NB4 (cell line): Measurements from ENCODE around the gene F7.
A peak's percentile ranks its signal among the peaks of the same experiment; 100 is the strongest.
"Not testable (repeated sequence)": the region's sequence is repeated elsewhere in the genome, so short reads cannot be mapped to it uniquely, and the experiment has no call there.

Experiments
- DNase-seq: peaks from one replicate; pipeline ENCODE4 v3.0.0; 2010; ENCODE audit warnings: low read depth
- H3K4me3 ChIP-seq: one replicate; pipeline ENCODE4 v1.5.1; 2011; ENCODE audit warnings: mild to moderate bottlenecking, low read depth, low read length, moderate library complexity
- MYC ChIP-seq: IDR thresholded peaks from 2 replicates; pipeline ENCODE4 v1.6.1; 2011; ENCODE audit warnings: low read depth, low read length
- POLR2A ChIP-seq: IDR thresholded peaks from 2 replicates; pipeline ENCODE4 v1.6.1; 2011; ENCODE audit warnings: mild to moderate bottlenecking; ENCODE audit not compliant: insufficient read length; ENCODE audit errors: extremely low read depth
- TF ChIP-seq, protein P1 (sequence below): IDR thresholded peaks from one replicate; pipeline ENCODE4 v1.5.1; 2012; ENCODE audit warnings: low read depth, low read length
- TF ChIP-seq, protein P2 (sequence below): IDR thresholded peaks from 2 replicates; pipeline ENCODE4 v1.6.1; 2011; ENCODE audit warnings: low read depth, low read length

The F7 gene

DNA sequence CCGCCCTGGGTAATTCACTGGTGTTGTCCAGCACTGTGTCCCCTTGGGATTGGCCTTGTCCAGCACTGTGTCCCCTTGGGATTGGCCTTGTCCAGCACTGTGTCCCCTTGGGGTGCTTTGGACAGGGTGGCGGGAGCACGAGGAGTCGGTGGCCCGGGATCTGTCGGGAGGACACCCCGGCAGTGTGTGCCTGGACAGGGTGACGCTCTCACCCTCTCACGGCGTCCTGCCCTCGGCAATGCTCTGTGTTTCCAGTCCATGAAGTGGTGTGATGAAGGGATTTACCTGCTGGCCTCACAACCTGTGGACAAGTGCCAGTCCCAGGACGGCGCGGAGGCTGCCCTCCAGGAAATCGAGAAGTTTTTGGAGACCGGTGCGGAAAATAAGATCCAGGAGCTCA is 29.9 kb upstream of the F7 start:
- no peak for DNase-seq
- TF ChIP-seq POLR2A = no peak
- TF ChIP-seq, protein P1, sequence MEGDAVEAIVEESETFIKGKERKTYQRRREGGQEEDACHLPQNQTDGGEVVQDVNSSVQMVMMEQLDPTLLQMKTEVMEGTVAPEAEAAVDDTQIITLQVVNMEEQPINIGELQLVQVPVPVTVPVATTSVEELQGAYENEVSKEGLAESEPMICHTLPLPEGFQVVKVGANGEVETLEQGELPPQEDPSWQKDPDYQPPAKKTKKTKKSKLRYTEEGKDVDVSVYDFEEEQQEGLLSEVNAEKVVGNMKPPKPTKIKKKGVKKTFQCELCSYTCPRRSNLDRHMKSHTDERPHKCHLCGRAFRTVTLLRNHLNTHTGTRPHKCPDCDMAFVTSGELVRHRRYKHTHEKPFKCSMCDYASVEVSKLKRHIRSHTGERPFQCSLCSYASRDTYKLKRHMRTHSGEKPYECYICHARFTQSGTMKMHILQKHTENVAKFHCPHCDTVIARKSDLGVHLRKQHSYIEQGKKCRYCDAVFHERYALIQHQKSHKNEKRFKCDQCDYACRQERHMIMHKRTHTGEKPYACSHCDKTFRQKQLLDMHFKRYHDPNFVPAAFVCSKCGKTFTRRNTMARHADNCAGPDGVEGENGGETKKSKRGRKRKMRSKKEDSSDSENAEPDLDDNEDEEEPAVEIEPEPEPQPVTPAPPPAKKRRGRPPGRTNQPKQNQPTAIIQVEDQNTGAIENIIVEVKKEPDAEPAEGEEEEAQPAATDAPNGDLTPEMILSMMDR = no peak
- TF ChIP-seq, protein P2, sequence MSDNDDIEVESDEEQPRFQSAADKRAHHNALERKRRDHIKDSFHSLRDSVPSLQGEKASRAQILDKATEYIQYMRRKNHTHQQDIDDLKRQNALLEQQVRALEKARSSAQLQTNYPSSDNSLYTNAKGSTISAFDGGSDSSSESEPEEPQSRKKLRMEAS = no peak
- TF ChIP-seq MYC = no peak
- H3K4me3 ChIP-seq = no peak overlapping the region

DNA sequence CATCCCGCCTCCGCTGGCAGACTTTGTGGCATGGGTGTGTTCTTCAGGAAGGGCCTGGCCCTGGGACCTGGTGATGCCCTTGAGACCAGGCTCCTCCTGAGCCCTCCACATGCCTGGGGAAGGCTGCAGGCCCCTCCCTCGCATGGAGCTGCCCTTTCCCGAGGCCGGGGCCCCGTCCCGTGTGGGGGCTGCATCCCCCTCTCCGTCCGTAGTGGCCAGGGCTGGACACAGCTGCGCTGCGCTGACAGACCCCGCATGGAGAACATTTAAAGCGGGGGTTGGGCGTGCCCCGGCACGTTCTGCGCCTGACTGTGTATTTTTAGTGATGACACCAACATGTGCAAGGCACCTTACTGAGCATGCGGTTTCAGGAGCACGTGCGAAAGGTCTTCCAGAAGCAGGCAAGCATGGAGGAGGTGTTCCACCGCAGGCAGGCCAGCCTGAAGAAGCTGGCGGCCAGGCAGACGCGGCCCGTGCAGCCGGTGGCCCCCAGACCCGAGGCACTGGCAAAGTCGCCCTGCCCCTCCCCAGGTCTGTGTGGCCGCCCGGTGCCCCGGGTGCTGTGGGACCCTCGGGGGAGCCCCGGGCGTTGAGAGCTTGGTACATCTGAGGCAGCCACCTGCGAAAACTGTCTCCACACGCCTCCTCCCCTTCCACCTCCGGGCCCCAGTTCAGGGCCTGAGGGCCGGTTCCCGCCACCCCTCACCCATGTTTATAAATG is 28.8 kb upstream of the F7 start:
- H3K4me3 ChIP-seq = no peak overlapping the region
- no peak for DNase-seq
- TF ChIP-seq MYC = no peak
- TF ChIP-seq, protein P2 = no peak
- TF ChIP-seq POLR2A = no peak
- TF ChIP-seq, protein P1 = no peak

DNA sequence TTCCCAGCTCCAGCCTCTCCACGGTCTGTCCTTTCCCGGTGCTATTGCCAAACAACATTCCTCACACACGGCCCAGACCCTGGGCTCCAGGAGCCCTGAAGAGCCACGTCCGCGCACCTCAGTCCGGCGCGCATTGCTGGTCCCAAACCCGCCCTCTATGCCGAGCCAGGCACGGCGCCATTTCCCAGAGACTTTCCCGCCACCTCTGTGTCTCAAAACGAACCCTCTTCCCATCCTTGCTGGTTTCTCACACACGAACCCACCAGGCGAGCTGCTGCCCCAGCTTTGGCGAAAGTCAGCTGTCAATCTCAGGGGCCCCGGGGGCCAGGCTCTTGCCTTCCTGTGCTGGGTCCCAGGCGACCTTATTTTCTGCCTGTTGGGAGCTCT is 28.0 kb upstream of the F7 start:
- DNase-seq = no peak
- no peak overlapping the region for H3K4me3 ChIP-seq
- TF ChIP-seq, protein P2 = no peak
- TF ChIP-seq POLR2A (no peak), MYC (no peak)
- TF ChIP-seq, protein P1 = no peak

DNA sequence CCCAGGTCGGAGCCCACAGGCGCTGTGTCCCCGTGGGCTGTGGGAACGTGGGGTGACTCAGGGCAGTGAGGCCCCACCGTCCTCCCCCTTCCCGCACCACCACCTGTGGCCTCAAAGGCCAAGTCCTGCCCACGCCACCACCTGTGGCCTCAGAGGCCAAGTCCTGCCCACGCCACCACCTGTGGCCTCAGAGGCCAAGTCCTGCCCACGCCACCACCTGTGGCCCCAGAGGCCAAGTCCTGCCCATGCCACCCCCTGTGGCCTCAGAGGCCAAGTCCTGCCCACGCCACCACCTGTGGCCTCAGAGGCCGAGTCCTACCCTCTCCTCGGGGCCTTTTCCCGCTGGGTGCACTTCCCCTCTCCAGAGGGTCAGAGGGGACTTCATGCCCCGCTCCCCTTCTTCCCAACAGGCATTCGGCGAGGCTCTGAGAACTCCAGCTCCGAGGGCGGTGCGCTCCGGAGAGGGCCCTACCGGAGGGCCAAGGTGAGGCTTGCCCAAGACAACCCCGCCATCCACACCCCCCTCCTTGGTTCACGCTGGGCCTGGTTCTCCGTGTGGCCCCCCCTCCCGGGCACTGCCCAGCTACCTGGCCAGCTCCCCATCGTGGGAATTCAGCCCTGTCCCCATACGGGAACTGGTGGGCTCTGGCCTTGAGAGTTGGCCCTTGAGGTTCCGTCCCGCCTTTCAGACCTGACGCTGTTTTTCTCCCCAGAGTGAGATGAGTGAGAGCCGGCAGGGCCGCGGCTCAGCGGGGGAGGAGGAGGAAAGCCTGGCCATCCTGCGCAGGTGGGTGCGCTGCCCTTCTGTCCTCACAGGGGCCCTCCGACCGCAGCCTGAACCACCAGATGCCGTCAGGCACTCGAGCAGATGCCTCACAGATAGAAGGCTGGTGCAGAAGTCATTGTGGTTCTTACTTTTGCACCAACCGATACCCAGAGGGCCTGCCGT is 27.4 kb upstream of the F7 start:
- H3K4me3 ChIP-seq = no peak overlapping the region
- DNase-seq = peak; percentile 40
- TF ChIP-seq, protein P1 = no peak
- TF ChIP-seq POLR2A (no peak), MYC (no peak)
- TF ChIP-seq, protein P2 = no peak

DNA sequence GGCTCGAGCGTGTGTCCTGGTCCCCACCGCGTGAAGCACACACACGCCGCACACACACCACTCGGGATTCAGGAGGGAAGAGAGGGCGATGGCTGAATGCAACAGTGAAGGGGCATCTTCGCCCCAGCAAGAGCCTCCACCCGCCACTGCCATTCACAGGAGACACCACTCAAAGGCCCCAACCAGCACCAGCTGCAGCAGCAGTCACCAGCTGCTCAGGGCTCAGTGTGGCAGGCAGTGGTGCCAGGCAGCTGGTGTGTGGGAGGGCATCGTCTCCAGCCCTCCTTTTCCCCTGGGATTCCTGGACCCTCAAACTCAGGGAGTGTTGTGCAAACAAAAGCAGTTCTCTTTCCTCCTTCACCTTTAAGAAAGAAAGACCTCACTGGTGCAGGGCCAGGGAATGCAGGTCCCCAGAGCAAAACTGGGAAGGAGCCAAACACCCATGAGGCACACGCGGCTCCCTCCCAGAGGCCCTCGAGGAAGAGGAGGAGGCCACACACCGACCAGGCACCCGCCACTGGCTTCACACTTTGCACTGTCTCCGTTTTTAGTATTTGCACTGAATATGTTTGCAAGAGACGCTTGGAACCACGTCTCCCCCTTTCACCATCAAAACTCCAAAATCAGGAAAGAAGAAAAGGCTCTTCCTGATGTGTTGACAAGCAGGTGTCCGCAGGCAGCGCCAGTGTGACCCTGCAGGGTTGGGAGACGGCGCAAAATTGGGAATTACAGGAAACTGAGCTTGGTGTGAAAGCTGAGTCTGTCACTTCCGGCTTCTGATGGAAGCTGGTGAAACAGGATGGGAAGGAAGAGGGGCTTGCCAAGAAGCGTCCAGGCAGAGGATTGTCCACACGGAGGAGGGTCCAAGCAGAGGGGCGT is 26.4 kb upstream of the F7 start:
- H3K4me3 ChIP-seq = no peak overlapping the region
- no peak for TF ChIP-seq POLR2A
- TF ChIP-seq, protein P2 = no peak
- TF ChIP-seq, protein P1 = no peak
- no peak for TF ChIP-seq MYC
- DNase-seq = peak; percentile 32

DNA sequence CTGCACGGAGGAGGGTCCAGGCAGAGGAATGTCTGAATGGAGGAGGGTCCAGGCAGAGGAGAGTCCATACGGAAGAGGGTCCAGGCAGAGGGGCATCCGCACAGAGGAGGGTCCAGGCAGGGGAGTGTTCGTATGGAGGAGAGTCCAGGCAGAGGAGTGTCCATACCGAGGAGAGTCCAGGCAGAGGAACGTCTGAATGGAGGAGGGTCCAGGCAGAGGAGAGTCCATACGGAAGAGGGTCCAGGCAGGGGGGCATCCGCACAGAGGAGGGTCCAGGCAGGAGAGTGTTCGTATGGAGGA is 25.9 kb upstream of the F7 start:
- H3K4me3 ChIP-seq, DNase-seq: not testable (repeated sequence)
